ENCODE results near the gene INKA2. TPM values are rescaled to one million over a fixed set of nuclear protein-coding genes. Genes with fewer than 3 reads are reported as not detected.
A peak's percentile ranks its signal among the peaks of the same experiment; 100 is the strongest.

The INKA2 gene
- total and polyA plus RNA-seq, 10 of the 15 experiments (the other 5 are each of a cell fraction or from before 2014, with no cell fraction given): 0.38 to 5.1 (median 1.3) TPM; not detected in 1

- Histone ChIP-seq H3K79me2 (ENCODE audit: control insufficient read depth, insufficient read depth, low read length) (peaks cover 37% of the 10 kb centered on the region), H3K4me2 (ENCODE audit: control insufficient read depth, insufficient read depth) (peak within 1 kb of the TSS; percentile 82), H4K20me1 (ENCODE audit: control insufficient read depth, insufficient read depth) (no peaks in the 10 kb centered on the region), H3K4me1 (ENCODE audit: control insufficient read depth, insufficient read depth, low read length) (peaks cover 3% of the 10 kb centered on the region; the same call in 1 of the 2 replicates), H3K27me3 (replicated peaks in 1 of 2; ENCODE audit: control insufficient read depth in 2 of 2, insufficient read depth in 2 of 2, low read length in 1 of 2) (no peaks in the 10 kb centered on the region), H3K9ac (ENCODE audit: control insufficient read depth, insufficient read depth, low read length) (peak within 1 kb of the TSS; percentile 82), H3K36me3 (ENCODE audit: control insufficient read depth in 2 of 2, insufficient read depth in 2 of 2, low read length in 1 of 2) (peaks cover 0 to 8% of the 10 kb centered on the region in 2 experiments; a peak in 1 of 4 replicates), H3K9me3 (replicated peaks; ENCODE audit: control insufficient read depth, insufficient read depth, low read length) (no peaks in the 10 kb centered on the region), H3K27ac (ENCODE audit: control insufficient read depth, insufficient read depth) (peak within 1 kb of the TSS; percentile 87), H2AFZ (ENCODE audit: control insufficient read depth, low read depth, low read length) (peak within 1 kb of the TSS; percentile 78), H3K4me3 (peak within 1 kb of the TSS; percentile 88)
- 2% methylated on average over 63 of the region's 67 CpGs for WGBS (ENCODE audit: insufficient coverage, insufficient replicate concordance, low lambda C conversion rate, missing lambda C conversion rate)
- ChIA-PET POLR2A (interaction anchor here (0.5 to 1.9 kb wide), 10 partner anchors 8 to 458 kb away, joined by 3 to 10 read pairs (median 4); partner anchors contain the start of gene INKA2), RAD21 (ENCODE audit: unreplicated experiment) (interaction anchor here (0.6 to 7.7 kb wide), 22 partner anchors 9 to 543 kb away, joined by 3 to 68 read pairs (median 4); partner anchors contain the start of genes ADORA3, INKA2 and TMIGD3), SMC1A (ENCODE audit: uncharacterized antibody, unreplicated experiment) (interaction anchor here (0.7 to 12.9 kb wide), 23 partner anchors 10 to 303 kb away, joined by 3 to 123 read pairs (median 4); partner anchors contain the start of gene INKA2), CTCF (interaction anchor here (0.7 to 6.7 kb wide), 33 partner anchors 8 to 725 kb away, joined by 3 to 72 read pairs (median 5); partner anchors contain the start of genes ADORA3, INKA2 and TMIGD3)
- ATAC-seq: peak; percentile 93
- intact Hi-C loops (cut with micrococcal nuclease; ENCODE audit: unreplicated experiment) (loop anchor here (1.0 to 10.0 kb wide), 6 partner anchors 16 to 611 kb away; partner anchors contain the start of genes ATP5PB, CEPT1, DRAM2 and INKA2), in situ Hi-C loops (cut with MboI) (loop anchor here (10.0 kb wide), 1 partner anchor 251 kb away; the partner anchor contains the start of genes ADORA3 and TMIGD3)
- no TSS peak for BruUV-seq (replicated peaks)
- DNase-seq (ENCODE audit: low read depth, low spot score): peak; percentile 80
- peak; percentile 94 for FAIRE-seq
- peak; percentile 56 for TF ChIP-seq PKNOX1 (IDR thresholded peaks at IDR 0.05)
- peak; percentile 83 for TF ChIP-seq FOXM1 (IDR thresholded peaks at IDR 0.05; ENCODE audit: low read depth, low read length)
- peak; percentile 91 for TF ChIP-seq EED (IDR thresholded peaks at IDR 0.05; ENCODE audit: low read depth)
- no peak for TF ChIP-seq SUZ12 (IDR thresholded peaks at IDR 0.05; ENCODE audit: unreplicated experiment)
- peak; percentile 71 for TF ChIP-seq NR2F1 (conservative IDR thresholded peaks at IDR 0.05)
- TF ChIP-seq, protein P1, sequence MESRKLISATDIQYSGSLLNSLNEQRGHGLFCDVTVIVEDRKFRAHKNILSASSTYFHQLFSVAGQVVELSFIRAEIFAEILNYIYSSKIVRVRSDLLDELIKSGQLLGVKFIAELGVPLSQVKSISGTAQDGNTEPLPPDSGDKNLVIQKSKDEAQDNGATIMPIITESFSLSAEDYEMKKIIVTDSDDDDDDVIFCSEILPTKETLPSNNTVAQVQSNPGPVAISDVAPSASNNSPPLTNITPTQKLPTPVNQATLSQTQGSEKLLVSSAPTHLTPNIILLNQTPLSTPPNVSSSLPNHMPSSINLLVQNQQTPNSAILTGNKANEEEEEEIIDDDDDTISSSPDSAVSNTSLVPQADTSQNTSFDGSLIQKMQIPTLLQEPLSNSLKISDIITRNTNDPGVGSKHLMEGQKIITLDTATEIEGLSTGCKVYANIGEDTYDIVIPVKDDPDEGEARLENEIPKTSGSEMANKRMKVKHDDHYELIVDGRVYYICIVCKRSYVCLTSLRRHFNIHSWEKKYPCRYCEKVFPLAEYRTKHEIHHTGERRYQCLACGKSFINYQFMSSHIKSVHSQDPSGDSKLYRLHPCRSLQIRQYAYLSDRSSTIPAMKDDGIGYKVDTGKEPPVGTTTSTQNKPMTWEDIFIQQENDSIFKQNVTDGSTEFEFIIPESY (IDR thresholded peaks at IDR 0.05): peak; percentile 66; the same call in 1 of the 2 replicates
- TF ChIP-seq PAX5 (IDR thresholded peaks at IDR 0.05; ENCODE audit: borderline replicate concordance, low read depth, low read length): peak; percentile 78; the same call in 1 of the 2 replicates
- peak; percentile 48; the same call in 1 of the 2 replicates for TF ChIP-seq NR2C1 (IDR thresholded peaks at IDR 0.05)
- TF ChIP-seq SIN3A (IDR thresholded peaks at IDR 0.05; ENCODE audit: low read depth, low read length): peak; percentile 98
- TF ChIP-seq YBX1 (IDR thresholded peaks at IDR 0.05): no peak
- TF ChIP-seq MTA2 (IDR thresholded peaks at IDR 0.05; ENCODE audit: low read depth): 0 out of 2 replicates have a peak, but pooled peaks have one; percentile 8
- no peak for TF ChIP-seq KLF5 (IDR thresholded peaks at IDR 0.05; ENCODE audit: partially characterized antibody)
- peak; percentile 11 for TF ChIP-seq MEF2B (IDR thresholded peaks at IDR 0.05; ENCODE audit: partially characterized antibody, poor library complexity, severe bottlenecking)
- no peak; the same call in 1 of the 2 replicates for TF ChIP-seq MEF2A (IDR thresholded peaks at IDR 0.05; ENCODE audit: insufficient read depth, low read depth, low read length)
- TF ChIP-seq TBL1XR1 (IDR thresholded peaks at IDR 0.05; ENCODE audit: low read depth, low read length): peak; percentile 48; the same call in 1 of the 2 replicates
- TF ChIP-seq ZNF217 (IDR thresholded peaks at IDR 0.05): peak; percentile 54; the same call in 1 of the 2 replicates
- TF ChIP-seq E4F1 (IDR thresholded peaks at IDR 0.05; ENCODE audit: borderline replicate concordance, partially characterized antibody): peak; percentile 29
Observed at GRCh38 chr1:111755331-111756123, 16.3 kb upstream of the INKA2 start, which contains the start of gene DDX20. Gene DDX20 (plus strand): TSS chr1:111755901. CDS start chr1:111755925, 24 bp downstream.
